ENCODE results near the gene PDXDC1. TPM values are rescaled to one million over a fixed set of nuclear protein-coding genes. Genes with fewer than 3 reads are reported as not detected.

The PDXDC1 gene
- polyA plus RNA-seq, 2 of the 4 experiments (the other 2 are of a cell fraction), result 71.4 to 73.9 TPM

DNA sequence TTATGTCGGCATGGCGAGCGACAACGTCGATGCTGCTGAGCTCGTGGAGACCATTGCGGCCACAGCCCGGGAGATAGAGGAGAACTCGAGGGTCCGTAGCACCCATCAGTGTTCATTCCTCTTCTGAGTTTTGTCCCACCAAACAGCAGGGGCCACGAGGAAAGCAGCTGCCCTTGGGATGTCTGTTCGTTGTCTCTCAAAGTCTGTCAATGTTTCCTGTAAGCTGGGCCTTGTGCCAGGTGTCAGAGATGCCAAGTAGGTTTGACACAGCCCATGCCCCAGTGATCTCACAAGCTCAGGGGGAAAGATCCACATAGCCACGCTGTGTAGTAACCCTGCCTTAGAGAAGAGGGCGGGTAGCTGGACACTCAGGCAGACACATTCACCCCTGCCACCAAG is 58.5 kb downstream of the PDXDC1 start:
- no peak for DNase-seq (ENCODE audit: low read depth in 1 of 2, low spot score in 1 of 2)
- no peaks in the 10 kb centered on the region for H3K4me1 ChIP-seq
- H3K4me2 ChIP-seq, result no peak overlapping the region
- WGBS (ENCODE audit: missing lambda C conversion rate), result 92% methylated on average over 14 of the region's 14 CpGs
- FAIRE-seq, result no peak
- ChIA-PET POLR2A (no interaction called here), CTCF (no interaction called here)
- no peak overlapping the region for H3K27ac ChIP-seq
- no peaks in the 10 kb centered on the region for H3K9me3 ChIP-seq
- TF ChIP-seq HDAC2 (IDR thresholded peaks at IDR 0.05), result no peak
- TF ChIP-seq, protein P1, sequence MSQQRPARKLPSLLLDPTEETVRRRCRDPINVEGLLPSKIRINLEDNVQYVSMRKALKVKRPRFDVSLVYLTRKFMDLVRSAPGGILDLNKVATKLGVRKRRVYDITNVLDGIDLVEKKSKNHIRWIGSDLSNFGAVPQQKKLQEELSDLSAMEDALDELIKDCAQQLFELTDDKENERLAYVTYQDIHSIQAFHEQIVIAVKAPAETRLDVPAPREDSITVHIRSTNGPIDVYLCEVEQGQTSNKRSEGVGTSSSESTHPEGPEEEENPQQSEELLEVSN (IDR thresholded peaks at IDR 0.05; ENCODE audit: borderline replicate concordance, low read depth), result no peak
- TF ChIP-seq CHD2 (IDR thresholded peaks at IDR 0.05; ENCODE audit: low read length, partially characterized antibody), result no peak
- TF ChIP-seq RARB (CRISPR knock-in tag; IDR thresholded peaks at IDR 0.05), result no peak
- TF ChIP-seq RNF2 (IDR thresholded peaks at IDR 0.05; ENCODE audit: borderline replicate concordance, low read depth), result no peak
- TF ChIP-seq RCOR1 (IDR thresholded peaks at IDR 0.05; ENCODE audit: low read depth, low read length), result no peak
- no peak for TF ChIP-seq HOXB5 (CRISPR knock-in tag; IDR thresholded peaks at IDR 0.05)
- TF ChIP-seq MYC (IDR thresholded peaks at IDR 0.05; ENCODE audit: borderline replicate concordance, low read length), result no peak
- no peak for TF ChIP-seq EHMT2 (IDR thresholded peaks at IDR 0.05; ENCODE audit: low read depth)
- TF ChIP-seq ESRRA (IDR thresholded peaks at IDR 0.05; ENCODE audit: borderline replicate concordance, low read length), result no peak
- no peak for TF ChIP-seq HOXA7 (CRISPR knock-in tag; IDR thresholded peaks at IDR 0.05)
- no peak for TF ChIP-seq ZC3H11A (IDR thresholded peaks at IDR 0.05)
- no peak for TF ChIP-seq HMGXB4 (CRISPR knock-in tag; IDR thresholded peaks at IDR 0.05; ENCODE audit: borderline replicate concordance)
- TF ChIP-seq CBX2 (IDR thresholded peaks at IDR 0.05; ENCODE audit: borderline replicate concordance, low read depth), result no peak
- TF ChIP-seq MAZ (IDR thresholded peaks at IDR 0.05; ENCODE audit: borderline replicate concordance, low read depth, low read length), result no peak
- no peak for TF ChIP-seq CHD4 (IDR thresholded peaks at IDR 0.05; ENCODE audit: borderline replicate concordance)
- TF ChIP-seq JUN (IDR thresholded peaks at IDR 0.05), result no peak
- no peak for TF ChIP-seq PHF8 (IDR thresholded peaks at IDR 0.05; ENCODE audit: borderline replicate concordance, low read depth)
- no peak for TF ChIP-seq ZNF302 (CRISPR knock-in tag; IDR thresholded peaks at IDR 0.05)
- no peak for TF ChIP-seq ATOH8 (CRISPR knock-in tag; IDR thresholded peaks at IDR 0.05; ENCODE audit: low read depth)
- ATAC-seq, result no peak
- no peak overlapping the region for H3K4me3 ChIP-seq

DNA sequence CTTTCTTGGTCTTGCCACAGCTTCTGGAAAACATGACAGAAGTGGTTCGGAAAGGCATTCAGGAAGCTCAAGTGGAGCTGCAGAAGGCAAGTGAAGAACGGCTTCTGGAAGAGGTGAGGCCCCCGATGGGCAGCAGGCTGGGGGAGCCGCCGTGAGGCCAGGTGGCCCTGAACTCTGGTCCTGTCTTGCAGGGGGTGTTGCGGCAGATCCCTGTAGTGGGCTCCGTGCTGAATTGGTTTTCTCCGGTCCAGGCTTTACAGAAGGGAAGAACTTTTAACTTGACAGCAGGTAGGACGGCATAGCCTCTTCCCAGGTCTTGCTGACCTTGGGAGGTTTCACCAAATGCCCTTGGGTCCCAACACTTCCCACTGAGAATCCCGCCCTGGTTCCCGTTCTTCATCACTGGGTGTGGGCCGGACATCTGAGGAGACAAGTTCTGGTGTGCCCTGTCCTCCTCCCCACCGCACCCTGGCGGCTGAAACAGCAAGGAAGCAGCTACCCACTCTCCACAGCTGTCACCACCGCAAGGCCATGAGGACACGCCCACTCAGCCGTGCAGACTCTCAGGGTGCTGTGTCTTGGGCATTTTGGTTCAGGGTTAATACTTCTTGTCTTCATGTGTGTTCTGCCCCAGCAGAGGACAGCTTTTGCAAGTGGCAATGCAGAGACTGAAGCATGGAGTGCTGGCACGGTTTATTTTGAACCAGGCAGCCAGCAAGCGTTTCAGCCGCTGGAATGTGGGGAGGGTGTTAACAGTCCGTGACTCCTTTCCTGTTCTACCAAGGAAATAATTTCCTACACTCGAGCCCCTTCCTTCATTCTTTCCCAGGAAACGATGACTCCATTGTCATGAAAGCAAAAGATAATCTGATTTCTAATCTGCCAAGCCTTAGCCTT is 59.7 kb downstream of the PDXDC1 start:
- Histone ChIP-seq H3K9me3 (no peaks in the 10 kb centered on the region), H3K4me1 (no peaks in the 10 kb centered on the region), H3K27ac (no peak overlapping the region), H3K4me3 (no peak overlapping the region), H3K4me2 (no peak overlapping the region)
- 88% methylated on average over 23 of the region's 23 CpGs for WGBS (ENCODE audit: missing lambda C conversion rate)
- CTCF ChIA-PET, result no interaction called here
- DNase-seq (ENCODE audit: low read depth in 1 of 2, low spot score in 1 of 2) (no peak), ATAC-seq (no peak), FAIRE-seq (no peak)
- POLR2A ChIA-PET, result no interaction called here
- no peak for TF ChIP-seq FOSB (CRISPR knock-in tag; IDR thresholded peaks at IDR 0.05)
- no peak for TF ChIP-seq REST (IDR thresholded peaks at IDR 0.05)
- no peak for TF ChIP-seq MYC (IDR thresholded peaks at IDR 0.05; ENCODE audit: borderline replicate concordance, low read length)
- TF ChIP-seq TFCP2L1 (CRISPR knock-in tag; IDR thresholded peaks at IDR 0.05), result no peak
- TF ChIP-seq POLR2A (IDR thresholded peaks at IDR 0.05; ENCODE audit: low read length), result no peak
- no peak for TF ChIP-seq RNF2 (IDR thresholded peaks at IDR 0.05; ENCODE audit: borderline replicate concordance, low read depth)
- TF ChIP-seq MAX (IDR thresholded peaks at IDR 0.05), result no peak
- no peak for TF ChIP-seq ZC3H11A (IDR thresholded peaks at IDR 0.05)
- no peak for TF ChIP-seq KDM1A (IDR thresholded peaks at IDR 0.05; ENCODE audit: low read depth)
- TF ChIP-seq NR3C1 (IDR thresholded peaks at IDR 0.05), result no peak

All from A549 (cell line).